Measurements from ENCODE around the gene TMEM132D.

The TMEM132D gene

DNA sequence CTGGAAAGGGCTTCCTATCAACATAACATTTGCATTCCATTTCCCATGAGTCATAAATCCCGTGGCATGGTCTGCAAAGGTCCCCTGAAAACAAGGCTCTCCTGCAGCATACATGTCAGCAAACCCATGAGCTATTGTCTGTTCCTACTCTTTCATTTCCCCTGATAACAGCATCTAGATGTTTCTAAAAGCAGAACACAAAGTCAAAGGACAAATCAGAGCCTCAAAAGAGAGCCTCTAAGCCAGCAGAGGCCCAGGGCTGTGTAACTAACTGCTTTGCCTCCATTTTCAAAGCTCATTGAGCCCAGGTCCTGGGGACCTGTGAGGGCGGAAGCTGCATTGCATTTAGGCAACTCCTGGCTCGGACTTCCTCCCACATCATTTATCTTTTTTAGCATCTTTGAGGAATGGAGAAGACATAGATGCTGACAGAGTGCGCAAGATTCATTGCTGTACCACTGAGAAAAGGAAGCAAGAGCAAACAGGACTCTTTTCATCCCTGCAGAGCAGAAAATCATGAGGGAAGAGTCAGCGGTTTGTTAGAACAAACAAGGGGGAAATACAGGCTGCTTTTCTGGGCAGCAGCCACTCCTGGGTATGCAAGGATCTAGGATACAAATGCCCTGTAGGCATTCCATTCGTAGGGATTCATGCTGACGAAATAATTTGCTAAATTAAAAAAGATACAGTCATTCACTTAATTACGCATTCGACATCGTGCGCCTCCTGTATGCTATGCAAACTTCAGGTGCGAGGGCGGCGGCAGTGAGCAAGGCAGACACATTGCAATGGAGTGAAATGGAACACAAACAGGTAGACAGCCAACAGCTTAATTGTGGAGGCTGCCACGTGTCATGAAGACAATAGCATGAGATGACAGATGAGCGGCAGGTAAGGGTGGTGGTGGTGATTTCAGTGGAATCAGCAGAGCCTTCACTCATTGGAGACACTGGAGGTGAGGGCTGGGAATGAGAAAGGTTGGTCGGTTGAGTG, 131.0 kb downstream of the TMEM132D start:
- Histone ChIP-seq H3K27me3 (ENCODE audit: control insufficient read depth in 1 of 2, insufficient read depth in 1 of 2, low read length in 2 of 2) (no peaks in the 10 kb centered on the region), H3K36me3 (ENCODE audit: control insufficient read depth in 1 of 2, insufficient read depth in 2 of 2, low read depth in 1 of 2, low read length in 2 of 2) (no peaks in the 10 kb centered on the region), H3K9ac (ENCODE audit: low read length) (no peak overlapping the region), H2AK5ac (ENCODE audit: low read length, severe bottlenecking) (peak overlapping the region; percentile 72), H2BK5ac (ENCODE audit: low read depth, low read length, poor library complexity, severe bottlenecking) (no peak overlapping the region), H3K23ac (ENCODE audit: low read length in 2 of 2) (no peak overlapping the region), H3K27ac (ENCODE audit: low read length, poor library complexity, severe bottlenecking) (peak overlapping the region; percentile 82), H3K4me2 (ENCODE audit: low read length, poor library complexity, severe bottlenecking) (no peak overlapping the region), H4K91ac (ENCODE audit: low read length) (no peak overlapping the region), H2BK15ac (ENCODE audit: low read depth, poor library complexity, severe bottlenecking) (no peak overlapping the region), H3K4ac (ENCODE audit: low read depth in 1 of 2, low read length in 2 of 2) (no peak overlapping the region), H2AFZ (ENCODE audit: low read depth, low read length) (no peak overlapping the region), H3K4me3 (ENCODE audit: insufficient read depth in 1 of 2, low read depth in 1 of 2, low read length in 2 of 2) (no peak overlapping the region), H3K4me1 (ENCODE audit: control insufficient read depth, insufficient read depth, low read depth, low read length) (peaks cover 6% of the 10 kb centered on the region), H2BK12ac (ENCODE audit: low read length in 2 of 2) (no peak overlapping the region), H3K9me3 (ENCODE audit: control insufficient read depth, low read length) (peaks cover 19% of the 10 kb centered on the region), H2BK120ac (ENCODE audit: low read depth, low read length) (no peak overlapping the region), H4K8ac (ENCODE audit: low read length) (no peak overlapping the region), H3K79me1 (replicated peaks; ENCODE audit: low read length, poor library complexity, severe bottlenecking) (no peaks in the 10 kb centered on the region), H3K14ac (ENCODE audit: low read length in 2 of 2) (no peak overlapping the region), H3K18ac (ENCODE audit: low read depth in 1 of 2, low read length in 2 of 2) (no peak overlapping the region)
- no peak for DNase-seq
- 64% methylated on average over 17 of the region's 17 CpGs for WGBS

DNA sequence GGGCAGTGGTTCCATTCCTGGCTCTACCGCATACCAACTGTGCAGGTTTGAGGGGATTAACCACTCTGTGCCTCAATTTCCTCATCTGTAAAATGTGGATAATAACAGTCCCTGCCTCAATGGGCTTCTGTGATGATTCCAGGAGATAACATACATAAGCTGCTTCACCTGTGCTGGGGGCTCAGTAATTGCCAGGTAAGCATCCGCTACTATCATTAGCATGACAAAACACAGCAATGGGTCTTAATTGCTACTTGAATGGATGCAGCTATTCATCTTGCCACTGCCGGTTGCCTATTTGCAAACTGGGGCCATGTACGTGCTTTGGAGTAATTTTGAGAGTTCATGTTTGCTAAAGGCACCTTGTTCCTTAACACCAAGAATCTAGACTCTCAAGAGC, 132.6 kb downstream of the TMEM132D start:
- Histone ChIP-seq H3K23ac (ENCODE audit: low read length in 2 of 2) (no peak overlapping the region), H2AK5ac (ENCODE audit: low read length, severe bottlenecking) (peak overlapping the region; percentile 13), H4K91ac (ENCODE audit: low read length) (no peak overlapping the region), H2BK5ac (ENCODE audit: low read depth, low read length, poor library complexity, severe bottlenecking) (no peak overlapping the region), H3K27me3 (ENCODE audit: control insufficient read depth in 1 of 2, insufficient read depth in 1 of 2, low read length in 2 of 2) (no peaks in the 10 kb centered on the region), H3K4me2 (ENCODE audit: low read length, poor library complexity, severe bottlenecking) (no peak overlapping the region), H3K9ac (ENCODE audit: low read length) (no peak overlapping the region), H3K27ac (ENCODE audit: low read length, poor library complexity, severe bottlenecking) (no peak overlapping the region), H4K8ac (ENCODE audit: low read length) (no peak overlapping the region), H3K14ac (ENCODE audit: low read length in 2 of 2) (no peak overlapping the region), H3K9me3 (ENCODE audit: control insufficient read depth, low read length) (peaks cover 27% of the 10 kb centered on the region), H2AFZ (ENCODE audit: low read depth, low read length) (no peak overlapping the region), H2BK15ac (ENCODE audit: low read depth, poor library complexity, severe bottlenecking) (no peak overlapping the region), H2BK12ac (ENCODE audit: low read length in 2 of 2) (no peak overlapping the region), H3K4me3 (ENCODE audit: insufficient read depth in 1 of 2, low read depth in 1 of 2, low read length in 2 of 2) (no peak overlapping the region), H3K79me1 (replicated peaks; ENCODE audit: low read length, poor library complexity, severe bottlenecking) (no peaks in the 10 kb centered on the region), H3K4me1 (ENCODE audit: control insufficient read depth, insufficient read depth, low read depth, low read length) (peaks cover 6% of the 10 kb centered on the region), H2BK120ac (ENCODE audit: low read depth, low read length) (no peak overlapping the region), H3K4ac (ENCODE audit: low read depth in 1 of 2, low read length in 2 of 2) (no peak overlapping the region), H3K36me3 (ENCODE audit: control insufficient read depth in 1 of 2, insufficient read depth in 2 of 2, low read depth in 1 of 2, low read length in 2 of 2) (no peaks in the 10 kb centered on the region), H3K18ac (ENCODE audit: low read depth in 1 of 2, low read length in 2 of 2) (no peak overlapping the region)
- WGBS, result 40% methylated on average over 4 of the region's 4 CpGs
- DNase-seq, result no peak

- Histone ChIP-seq H3K9me3 (ENCODE audit: control insufficient read depth, low read length) (peaks cover 34% of the 10 kb centered on the region), H3K18ac (ENCODE audit: low read depth in 1 of 2, low read length in 2 of 2) (no peak overlapping the region), H2BK120ac (ENCODE audit: low read depth, low read length) (no peak overlapping the region), H3K27ac (ENCODE audit: low read length, poor library complexity, severe bottlenecking) (no peak overlapping the region), H4K8ac (ENCODE audit: low read length) (no peak overlapping the region), H3K23ac (ENCODE audit: low read length in 2 of 2) (no peak overlapping the region), H3K27me3 (ENCODE audit: control insufficient read depth in 1 of 2, insufficient read depth in 1 of 2, low read length in 2 of 2) (no peaks in the 10 kb centered on the region), H3K79me1 (replicated peaks; ENCODE audit: low read length, poor library complexity, severe bottlenecking) (no peaks in the 10 kb centered on the region), H4K91ac (ENCODE audit: low read length) (no peak overlapping the region), H2BK5ac (ENCODE audit: low read depth, low read length, poor library complexity, severe bottlenecking) (no peak overlapping the region), H3K4me1 (ENCODE audit: control insufficient read depth, insufficient read depth, low read depth, low read length) (no peaks in the 10 kb centered on the region), H3K4me3 (ENCODE audit: insufficient read depth in 1 of 2, low read depth in 1 of 2, low read length in 2 of 2) (no peak overlapping the region), H2AFZ (ENCODE audit: low read depth, low read length) (no peak overlapping the region), H3K4me2 (ENCODE audit: low read length, poor library complexity, severe bottlenecking) (no peak overlapping the region), H3K14ac (ENCODE audit: low read length in 2 of 2) (no peak overlapping the region), H3K4ac (ENCODE audit: low read depth in 1 of 2, low read length in 2 of 2) (no peak overlapping the region), H3K9ac (ENCODE audit: low read length) (no peak overlapping the region), H2AK5ac (ENCODE audit: low read length, severe bottlenecking) (no peak overlapping the region), H3K36me3 (ENCODE audit: control insufficient read depth in 1 of 2, insufficient read depth in 2 of 2, low read depth in 1 of 2, low read length in 2 of 2) (no peaks in the 10 kb centered on the region), H2BK12ac (ENCODE audit: low read length in 2 of 2) (no peak overlapping the region), H2BK15ac (ENCODE audit: low read depth, poor library complexity, severe bottlenecking) (no peak overlapping the region)
- DNase-seq, result no peak
- WGBS, result 63% methylated on average over 5 of the region's 5 CpGs
Observed at GRCh38 chr12:129765719-129766118, 138.1 kb downstream of the TMEM132D start.

- Histone ChIP-seq H2AK5ac (ENCODE audit: low read length, severe bottlenecking) (no peak overlapping the region), H2AFZ (ENCODE audit: low read depth, low read length) (no peak overlapping the region), H3K79me1 (replicated peaks; ENCODE audit: low read length, poor library complexity, severe bottlenecking) (no peaks in the 10 kb centered on the region), H3K18ac (ENCODE audit: low read depth in 1 of 2, low read length in 2 of 2) (no peak overlapping the region), H3K4ac (ENCODE audit: low read depth in 1 of 2, low read length in 2 of 2) (no peak overlapping the region), H3K4me3 (ENCODE audit: insufficient read depth in 1 of 2, low read depth in 1 of 2, low read length in 2 of 2) (no peak overlapping the region), H4K8ac (ENCODE audit: low read length) (no peak overlapping the region), H2BK5ac (ENCODE audit: low read depth, low read length, poor library complexity, severe bottlenecking) (no peak overlapping the region), H3K9me3 (ENCODE audit: control insufficient read depth, low read length) (peaks cover 22% of the 10 kb centered on the region), H2BK120ac (ENCODE audit: low read depth, low read length) (no peak overlapping the region), H4K91ac (ENCODE audit: low read length) (no peak overlapping the region), H3K27me3 (ENCODE audit: control insufficient read depth in 1 of 2, insufficient read depth in 1 of 2, low read length in 2 of 2) (no peaks in the 10 kb centered on the region), H3K23ac (ENCODE audit: low read length in 2 of 2) (no peak overlapping the region), H3K4me2 (ENCODE audit: low read length, poor library complexity, severe bottlenecking) (no peak overlapping the region), H3K36me3 (ENCODE audit: control insufficient read depth in 1 of 2, insufficient read depth in 2 of 2, low read depth in 1 of 2, low read length in 2 of 2) (no peaks in the 10 kb centered on the region), H3K4me1 (ENCODE audit: control insufficient read depth, insufficient read depth, low read depth, low read length) (no peaks in the 10 kb centered on the region), H3K9ac (ENCODE audit: low read length) (no peak overlapping the region), H2BK15ac (ENCODE audit: low read depth, poor library complexity, severe bottlenecking) (no peak overlapping the region), H3K14ac (ENCODE audit: low read length in 2 of 2) (no peak overlapping the region), H2BK12ac (ENCODE audit: low read length in 2 of 2) (no peak overlapping the region), H3K27ac (ENCODE audit: low read length, poor library complexity, severe bottlenecking) (no peak overlapping the region)
- no peak for DNase-seq
- 70% methylated on average over 5 of the region's 5 CpGs for WGBS
Observed at GRCh38 chr12:129762436-129762835, 141.4 kb downstream of the TMEM132D start.

All from mesenchymal stem cell (in vitro differentiated cells and primary cell).